SK-N-DZ (cell line): Measurements from ENCODE around the gene TBC1D22A.

Experiments used
- DNase-seq: peaks from one replicate; pipeline ENCODE4 v3.0.0-alpha.2; 2015; ENCODE audit warnings: low spot score

Gene TBC1D22A

DNA sequence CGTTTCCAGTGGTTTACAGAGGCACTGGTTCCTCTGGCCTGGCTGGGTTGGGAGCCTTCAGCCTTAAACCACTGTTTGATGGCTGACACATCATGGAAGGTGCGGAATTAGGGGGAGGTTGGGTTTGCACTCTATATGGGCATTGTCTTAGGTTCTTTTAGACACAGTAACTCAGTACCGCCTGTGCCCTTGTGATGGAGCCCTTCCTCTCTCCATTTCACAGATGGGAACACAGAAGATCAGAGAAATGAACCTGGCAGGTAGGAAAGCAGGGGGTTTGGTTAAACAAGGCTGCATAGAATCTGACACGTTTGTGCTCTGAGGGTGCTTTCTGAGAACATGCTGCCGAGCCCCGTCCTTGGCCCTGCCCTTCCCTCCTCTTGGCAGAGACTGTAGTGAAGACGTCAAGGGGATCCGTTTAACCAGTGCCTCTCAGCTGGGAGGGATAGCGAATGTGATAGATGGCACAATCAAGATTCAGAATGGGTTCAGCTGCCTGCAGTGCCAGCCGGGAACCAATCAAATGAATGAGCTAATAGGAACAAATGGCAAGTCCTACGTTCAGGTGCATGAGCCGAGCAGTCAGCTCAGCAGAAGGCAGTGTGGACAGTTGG is 228.6 kb downstream of the TBC1D22A start:
- DNase-seq, result no peak

- no peak for DNase-seq
Measured at GRCh38 chr22:46991666-46992065, 229.2 kb downstream of the TBC1D22A start.

- no peak for DNase-seq
Measured at GRCh38 chr22:46992121-46992731, 229.8 kb downstream of the TBC1D22A start.

- no peak for DNase-seq
Measured at GRCh38 chr22:46993633-46994032, 231.2 kb downstream of the TBC1D22A start.

DNA sequence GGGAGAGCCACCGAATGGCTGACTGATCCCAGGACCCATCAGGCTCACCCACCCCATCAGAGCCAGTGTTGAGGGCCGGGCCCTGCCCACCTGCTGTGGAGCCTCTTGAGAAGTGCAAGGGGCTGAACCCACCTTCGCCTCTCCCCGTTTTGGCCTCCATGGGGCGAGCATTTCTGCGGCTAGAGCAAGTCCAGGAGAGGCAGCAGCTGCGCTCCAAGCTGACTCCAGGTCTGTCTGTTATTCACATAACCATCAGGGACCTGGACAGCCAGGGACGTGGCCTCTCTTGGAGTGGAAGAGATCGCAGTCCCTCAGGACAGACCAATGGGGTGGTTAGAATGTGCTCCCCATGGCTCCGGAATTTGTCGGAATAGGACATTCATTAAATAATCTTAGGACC is 231.8 kb downstream of the TBC1D22A start:
- DNase-seq, result no peak

GRCh38 chr22:46994983-46995382 is 232.5 kb downstream of the TBC1D22A start:
- no peak for DNase-seq

- no peak for DNase-seq
Measured at GRCh38 chr22:46995501-46996360, 233.3 kb downstream of the TBC1D22A start.

DNA sequence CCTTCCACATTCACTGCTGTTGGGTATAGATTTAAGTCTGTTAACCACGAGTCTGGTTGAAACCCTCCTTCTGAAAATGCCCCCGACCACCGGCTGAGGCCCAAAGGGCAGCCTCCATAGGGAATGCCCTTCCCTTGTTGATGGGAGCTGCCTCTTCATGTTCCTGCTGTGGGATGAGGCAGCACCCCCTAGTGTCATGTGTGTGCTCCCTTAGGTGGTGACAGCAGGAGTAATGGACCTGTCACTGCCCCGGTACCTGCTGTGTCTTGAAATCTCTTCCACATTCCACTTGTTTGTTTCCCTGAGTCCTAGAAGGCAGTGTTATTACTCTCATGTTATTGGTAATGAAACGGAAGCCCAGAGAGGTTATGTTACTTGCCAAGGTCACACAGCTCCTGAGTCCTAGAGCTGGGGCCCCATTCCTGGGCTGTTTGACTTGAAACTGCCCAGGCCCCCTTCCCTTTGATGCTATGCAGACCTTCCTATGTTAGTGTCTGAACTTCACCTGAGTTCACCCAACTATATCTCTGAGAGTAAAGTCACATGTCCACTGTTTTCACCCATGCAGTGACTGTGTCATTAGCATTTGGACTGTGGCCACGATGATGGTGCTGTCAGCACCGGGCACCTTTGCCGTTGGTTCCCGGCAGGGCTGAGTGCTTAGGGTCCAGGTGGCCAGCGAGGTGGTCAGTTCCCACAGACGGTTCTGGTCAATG is 234.3 kb downstream of the TBC1D22A start:
- no peak for DNase-seq

- no peak for DNase-seq
Measured at GRCh38 chr22:46997311-46997970, 235.0 kb downstream of the TBC1D22A start.

GRCh38 chr22:46998331-46998730 is 235.9 kb downstream of the TBC1D22A start:
- no peak for DNase-seq

- no peak for DNase-seq
Measured at GRCh38 chr22:47000256-47000655, 237.8 kb downstream of the TBC1D22A start.

- DNase-seq, result no peak
Measured at GRCh38 chr22:47000888-47001287, 238.4 kb downstream of the TBC1D22A start.

- DNase-seq, result no peak
Measured at GRCh38 chr22:47001288-47001687, 238.8 kb downstream of the TBC1D22A start.

DNA sequence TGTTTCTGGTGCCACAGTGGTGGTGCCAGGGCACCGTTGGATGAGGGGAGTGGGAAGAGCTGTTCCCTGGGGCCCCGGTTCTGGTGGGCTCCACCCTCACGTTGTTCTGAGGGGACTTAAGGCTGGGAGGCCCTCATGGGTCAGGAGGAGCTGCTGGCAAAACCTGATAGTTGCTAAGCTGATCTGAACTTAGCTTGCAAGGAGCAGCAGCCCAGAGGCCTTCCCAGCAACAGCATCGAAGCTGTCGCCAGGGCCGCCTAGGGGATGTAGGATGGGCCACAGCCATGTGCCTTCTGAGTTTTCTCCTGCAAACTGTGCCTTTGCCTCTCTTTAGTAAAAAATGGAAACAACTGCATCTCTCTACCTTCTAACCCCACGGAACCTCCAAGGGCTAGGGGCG is 240.2 kb downstream of the TBC1D22A start:
- DNase-seq, result no peak

DNA sequence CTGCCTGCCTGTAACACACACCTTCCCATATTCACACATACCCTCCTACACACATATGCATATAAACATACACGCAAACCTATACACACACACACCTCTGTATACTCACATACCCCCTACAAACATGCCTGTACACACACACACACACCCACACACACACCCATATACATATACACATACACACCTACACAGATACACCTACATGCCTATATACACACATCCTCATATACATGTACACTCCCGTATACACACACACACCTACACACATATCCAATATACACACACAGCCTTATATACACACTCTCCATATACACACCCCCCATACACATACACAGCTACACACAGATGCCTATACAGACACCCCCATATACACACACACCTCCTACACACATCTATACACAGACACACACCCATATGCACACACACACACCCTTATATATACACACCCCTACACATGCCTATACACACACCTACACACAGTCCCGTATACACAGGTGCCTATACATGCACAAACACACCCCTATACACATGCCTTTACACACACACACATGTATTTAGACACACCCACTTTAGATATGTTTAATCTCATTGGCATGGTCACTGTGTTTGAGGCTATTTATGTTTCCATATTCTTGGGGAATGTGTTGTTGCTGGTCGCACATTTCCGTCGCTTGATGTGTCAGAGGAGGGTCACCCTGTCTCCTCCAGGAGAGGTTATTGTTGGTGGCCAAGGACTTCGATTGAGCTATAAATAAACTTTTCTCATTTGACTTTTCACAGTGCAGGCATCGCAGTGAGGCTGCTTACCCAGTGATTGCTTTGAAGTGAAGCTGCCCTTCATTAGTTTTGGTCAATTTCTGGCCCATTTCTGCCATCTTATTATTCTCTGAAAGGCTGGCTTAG is 243.3 kb downstream of the TBC1D22A start:
- no peak for DNase-seq

DNA sequence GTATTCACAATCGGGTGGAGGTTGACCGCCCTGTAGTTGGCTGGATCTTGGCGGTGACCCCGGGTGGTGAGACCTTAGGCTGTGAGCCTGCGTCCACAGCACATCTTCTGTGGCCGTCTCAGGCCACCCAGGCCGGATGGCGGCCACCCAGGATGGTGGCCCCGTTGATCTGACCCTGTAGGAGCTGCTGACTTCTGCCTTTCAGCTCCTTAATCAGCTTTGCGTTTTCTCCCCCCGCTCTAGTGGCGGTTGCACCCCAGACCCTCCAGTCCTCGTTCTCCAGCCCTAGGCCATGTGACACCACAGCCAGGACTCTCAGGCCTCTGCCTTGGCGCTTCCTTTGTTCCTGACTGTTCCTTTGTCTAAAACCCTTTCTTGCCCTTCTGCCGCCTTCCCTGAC is 244.0 kb downstream of the TBC1D22A start:
- DNase-seq, result no peak

DNA sequence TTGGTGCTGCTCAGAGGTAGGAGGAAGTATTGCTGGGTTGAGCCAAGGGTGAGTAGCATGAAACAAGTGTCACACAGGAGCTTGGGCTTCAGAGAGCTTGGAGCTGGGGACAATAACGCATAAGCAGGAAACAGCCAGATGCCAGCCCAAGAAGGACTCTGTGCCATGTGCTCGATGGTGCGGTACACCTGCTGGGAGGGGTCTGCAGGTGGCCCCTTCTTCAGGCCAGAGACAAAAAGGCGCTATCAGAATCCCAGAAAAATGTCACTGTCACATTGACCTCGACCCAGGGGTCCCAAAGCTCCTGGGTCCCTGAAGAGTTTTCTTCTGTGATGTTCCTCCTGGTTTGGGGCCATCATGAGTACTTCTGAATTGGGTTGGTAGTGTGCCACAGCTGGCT is 244.4 kb downstream of the TBC1D22A start:
- no peak for DNase-seq

DNA sequence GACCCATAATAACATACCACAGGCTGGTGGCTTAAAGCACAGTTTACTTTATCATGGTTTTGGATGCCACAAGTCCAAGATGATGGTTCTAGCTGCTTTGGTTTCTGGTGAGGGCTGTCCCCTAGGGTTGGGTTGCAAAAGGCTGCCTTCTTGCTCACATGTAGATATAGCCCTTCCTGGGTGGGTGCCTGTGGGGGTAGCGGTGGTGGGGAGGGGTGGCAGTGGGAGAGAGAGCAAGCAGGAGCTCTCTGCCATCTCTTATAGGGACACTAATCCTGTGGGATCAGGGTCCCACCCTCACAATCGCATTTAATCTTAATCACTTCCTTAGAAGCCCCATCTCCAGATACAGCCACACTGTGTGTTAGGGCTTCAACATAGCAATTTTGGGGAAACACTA is 245.0 kb downstream of the TBC1D22A start:
- no peak for DNase-seq

DNA sequence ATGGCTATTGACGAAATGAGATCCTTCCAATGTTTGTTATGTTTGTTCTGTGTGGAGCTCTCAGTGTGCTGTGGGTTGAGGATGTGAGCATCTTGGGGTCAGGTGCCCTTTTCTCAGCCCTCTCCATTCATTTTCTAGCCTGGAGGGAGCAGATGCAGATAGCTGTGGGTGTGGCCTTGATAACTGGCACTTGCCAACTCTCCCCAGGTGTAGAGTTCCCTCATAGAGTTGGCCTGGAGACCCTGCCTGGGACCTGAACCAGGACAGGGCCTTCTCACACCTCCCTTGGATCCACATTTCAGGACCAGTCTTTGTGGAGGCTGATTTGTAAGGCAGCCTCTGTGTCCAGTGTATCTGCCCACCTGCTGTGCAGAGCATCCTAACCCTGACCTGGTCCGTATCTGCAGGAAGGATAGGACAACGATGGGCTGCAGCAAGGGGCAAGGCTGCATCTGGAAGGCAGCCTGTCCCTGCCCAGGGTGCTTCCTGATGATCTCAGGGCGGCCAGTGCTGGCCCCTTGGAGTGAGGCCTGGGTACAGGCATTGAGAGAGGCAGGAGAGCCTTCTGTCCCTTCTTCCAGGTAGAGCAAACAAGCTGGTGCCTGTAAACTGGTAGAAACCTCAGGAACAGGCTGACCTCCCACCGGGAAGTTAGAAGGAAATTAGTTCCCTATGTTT is 245.9 kb downstream of the TBC1D22A start:
- DNase-seq, result no peak
